ENCODE data around the gene OR10Z1. TPM values are rescaled to one million over a fixed set of nuclear protein-coding genes. Genes with fewer than 3 reads are reported as not detected.

The OR10Z1 gene
- total and polyA plus RNA-seq, 2 of the 8 experiments (the other 6 are each of a cell fraction or from before 2014, with no cell fraction given): not detected

GRCh38 chr1:158600735-158601134 is 4.3 kb upstream of the OR10Z1 start:
- Histone ChIP-seq H2BK20ac (ENCODE audit: low read length) (no peak overlapping the region), H3K14ac (ENCODE audit: insufficient read length) (no peak overlapping the region), H3K9me3 (ENCODE audit: insufficient read depth in 2 of 2, low read depth in 1 of 2, low read length in 1 of 2) (peaks cover 6 to 11% of the 10 kb centered on the region in 2 experiments; a peak in 2 of 4 replicates), H3K36me3 (ENCODE audit: control insufficient read depth in 2 of 4, insufficient read depth in 4 of 4, low read length in 3 of 4) (no peaks in the 10 kb centered on the region; a peak in 1 of 8 replicates), H2BK12ac (ENCODE audit: low read depth, low read length) (no peak overlapping the region), H4K20me1 (replicated peaks in 1 of 2; ENCODE audit: control insufficient read depth in 1 of 2, insufficient read depth in 2 of 2, low read length in 2 of 2) (no peaks in the 10 kb centered on the region), H2AFZ (ENCODE audit: low read length) (no peak overlapping the region), H3K56ac (replicated peaks; ENCODE audit: insufficient read length, low read depth, low read length) (no peak overlapping the region), H3K4me1 (replicated peaks in 1 of 4; ENCODE audit: control insufficient read depth in 3 of 4, insufficient read depth in 4 of 4, low read length in 3 of 4) (no peaks in the 10 kb centered on the region), H3K79me2 (ENCODE audit: control insufficient read depth in 1 of 2, insufficient read depth in 2 of 2, low read length in 2 of 2) (no peaks in the 10 kb centered on the region), H3K23ac (ENCODE audit: insufficient read length) (no peak overlapping the region), H2BK15ac (ENCODE audit: low read length) (no peak overlapping the region), H3K4me2 (ENCODE audit: insufficient read depth in 1 of 2, low read depth in 2 of 2, low read length in 2 of 2) (no peak overlapping the region), H3K18ac (ENCODE audit: extremely low read depth, low read length) (no peak overlapping the region), H3K4ac (replicated peaks; ENCODE audit: insufficient read length, low read depth, low read length) (no peak overlapping the region), H3K23me2 (ENCODE audit: low read depth, low read length) (no peaks in the 10 kb centered on the region), H3K9ac (replicated peaks in 1 of 4; ENCODE audit: extremely low read depth in 1 of 4, low read depth in 3 of 4, low read length in 3 of 4) (no peak overlapping the region), H2BK120ac (replicated peaks; ENCODE audit: low read depth, low read length) (no peak overlapping the region), H3K4me3 (ENCODE audit: extremely low read depth in 1 of 4, insufficient read depth in 2 of 4, low read depth in 3 of 4, low read length in 4 of 4) (no peak overlapping the region), H2AK5ac (ENCODE audit: low read depth, low read length) (no peak overlapping the region), H4K91ac (replicated peaks; ENCODE audit: insufficient read length, low read length) (no peak overlapping the region), H3K27ac (ENCODE audit: low read depth, low read length) (no peak overlapping the region), H3K79me1 (ENCODE audit: low read depth, low read length) (no peaks in the 10 kb centered on the region), H4K5ac (ENCODE audit: insufficient read length, low read depth, low read length) (no peak overlapping the region), H4K8ac (ENCODE audit: extremely low read depth, insufficient read depth, low read length) (no peak overlapping the region), H2BK5ac (ENCODE audit: low read depth, low read length) (no peak overlapping the region), H3K27me3 (replicated peaks in 1 of 4; ENCODE audit: control insufficient read depth in 3 of 4, extremely low read depth in 1 of 4, insufficient read depth in 3 of 4, low read length in 3 of 4) (no peaks in the 10 kb centered on the region)
- FAIRE-seq (no peak), DNase-seq (ENCODE audit: low read depth in 1 of 2, low spot score in 2 of 2) (no peak)
- ChIA-PET POLR2A (ENCODE audit: partially characterized antibody) (no interaction called here), CTCF (ENCODE audit: partially characterized antibody) (interaction anchor here (0.7 kb wide), 1 partner anchor 15 kb away, joined by 3 read pairs; no protein-coding TSS in a partner anchor)
- 70% methylated on average over 2 of the region's 2 CpGs; no CpG with 5 or more reads in 1 of the 2 experiments for WGBS, 2 experiments (ENCODE audit: extremely low coverage in 1 of 2, insufficient coverage in 1 of 2, insufficient read length in 1 of 2, insufficient replicate concordance in 2 of 2, low coverage in 1 of 2, low lambda C conversion rate in 2 of 2, missing lambda C conversion rate in 1 of 2)
- TF ChIP-seq CTBP2 (IDR thresholded peaks at IDR 0.05; ENCODE audit: borderline replicate concordance, insufficient read depth, insufficient read length, low read length): no peak
- TF ChIP-seq YY1 (IDR thresholded peaks at IDR 0.05; ENCODE audit: low read depth, low read length): no peak
- TF ChIP-seq POLR2A (IDR thresholded peaks at IDR 0.05; ENCODE audit: control extremely low read depth in 1 of 2, low read depth in 2 of 2, low read length in 2 of 2): no peak
- TF ChIP-seq EGR1 (IDR thresholded peaks at IDR 0.05; ENCODE audit: borderline replicate concordance, low read depth, low read length): no peak
